H9 (cell line): Measurements from ENCODE around the gene HS6ST2. TPM values are rescaled to one million over a fixed set of nuclear protein-coding genes. Genes with fewer than 3 reads are reported as not detected.

Experiments used
- DNase-seq: peaks from one replicate; pipeline ENCODE4 v3.0.0-alpha.2; 2017
- H2AFZ ChIP-seq: one replicate; pipeline ENCODE4 v1.6.1; 2013; ENCODE audit warnings: mild to moderate bottlenecking, low read length, control low read depth, moderate library complexity
- H2AK5ac ChIP-seq: 2 replicates; pipeline ENCODE4 v1.6.1; 2013; ENCODE audit warnings: low read length, control low read depth, mixed read lengths; ENCODE audit not compliant: insufficient read length
- H2BK120ac ChIP-seq: one replicate; pipeline ENCODE4 v1.6.1; 2013; ENCODE audit warnings: low read depth, mild to moderate bottlenecking, low read length, control low read depth, inconsistent platforms; ENCODE audit not compliant: poor library complexity, severe bottlenecking
- H2BK12ac ChIP-seq: 2 replicates; pipeline ENCODE4 v1.6.1; 2013; ENCODE audit warnings: low read length, control low read depth, mixed read lengths, low read depth; ENCODE audit not compliant: insufficient read length
- H2BK15ac ChIP-seq: 2 replicates; pipeline ENCODE4 v1.6.1; 2013; ENCODE audit warnings: low read depth, low read length, control low read depth
- H2BK20ac ChIP-seq: one replicate; pipeline ENCODE4 v1.6.1; 2013; ENCODE audit warnings: low read depth, mild to moderate bottlenecking, low read length, control low read depth, inconsistent platforms; ENCODE audit not compliant: poor library complexity, severe bottlenecking
- H2BK5ac ChIP-seq: 2 replicates; pipeline ENCODE4 v1.6.1; 2013; ENCODE audit warnings: low read length, control low read depth, mixed read lengths; ENCODE audit not compliant: insufficient read length
- H3K14ac ChIP-seq: 2 replicates; pipeline ENCODE4 v1.6.1; 2013; ENCODE audit warnings: low read length, control low read depth; ENCODE audit not compliant: insufficient read depth
- H3K18ac ChIP-seq: 2 replicates; pipeline ENCODE4 v1.6.1; 2013; ENCODE audit warnings: low read depth, mild to moderate bottlenecking, mixed read lengths, low read length, control low read depth; ENCODE audit not compliant: insufficient read length
- H3K23ac ChIP-seq: 2 replicates; pipeline ENCODE4 v1.6.1; 2013; ENCODE audit warnings: low read length, control low read depth, mixed read lengths, low read depth; ENCODE audit not compliant: insufficient read length
- H3K23me2 ChIP-seq: 2 replicates; pipeline ENCODE4 v1.6.1; 2013; ENCODE audit warnings: low read depth, mild to moderate bottlenecking, mixed read lengths, low read length, control low read depth; ENCODE audit not compliant: insufficient read length, poor library complexity, severe bottlenecking
- H3K27ac ChIP-seq: 2 replicates; pipeline ENCODE4 v1.5.1; 2013; ENCODE audit warnings: low read length, control low read depth, mixed read lengths, low read depth; ENCODE audit not compliant: insufficient read length
- H3K27me3 ChIP-seq: 2 replicates; pipeline ENCODE4 v1.6.1; 2013; ENCODE audit warnings: low read length, control low read depth, inconsistent platforms; ENCODE audit not compliant: insufficient read depth
- H3K4ac ChIP-seq: 2 replicates; pipeline ENCODE4 v1.6.1; 2013; ENCODE audit warnings: low read depth, mild to moderate bottlenecking, control low read depth, inconsistent platforms, low read length, moderate library complexity
- H3K4me1 ChIP-seq: 2 replicates; pipeline ENCODE4 v1.6.1; 2013; ENCODE audit warnings: low read length, control low read depth, inconsistent platforms; ENCODE audit not compliant: insufficient read depth
- H3K4me2 ChIP-seq: 2 replicates; pipeline ENCODE4 v1.6.1; 2013; ENCODE audit warnings: low read length, control low read depth, mixed read lengths; ENCODE audit not compliant: insufficient read length, insufficient read depth
- H3K56ac ChIP-seq: 2 replicates; pipeline ENCODE4 v1.6.1; 2013; ENCODE audit warnings: low read depth, mild to moderate bottlenecking, mixed read lengths, low read length, control low read depth; ENCODE audit not compliant: insufficient read length
- H3K79me1 ChIP-seq: 2 replicates; pipeline ENCODE4 v1.6.1; 2013; ENCODE audit warnings: low read depth, mild to moderate bottlenecking, moderate library complexity, low read length, control low read depth, inconsistent platforms; ENCODE audit not compliant: insufficient read depth, poor library complexity, severe bottlenecking
- H3K79me2 ChIP-seq: 2 replicates; pipeline ENCODE4 v1.6.1; 2013; ENCODE audit warnings: low read length, control low read depth, inconsistent platforms; ENCODE audit not compliant: insufficient read depth
- H3K9ac ChIP-seq: 2 replicates; pipeline ENCODE4 v1.6.1; 2013; ENCODE audit warnings: low read length, control low read depth, mixed read lengths; ENCODE audit not compliant: insufficient read length; ENCODE audit errors: extremely low read depth
- H3K9me3 ChIP-seq: one replicate; pipeline ENCODE4 v1.6.1; 2013; ENCODE audit warnings: low read depth, low read length, inconsistent platforms; ENCODE audit not compliant: control insufficient read depth
- H3T11ph ChIP-seq: one replicate; pipeline ENCODE4 v1.6.1; 2013; ENCODE audit warnings: mild to moderate bottlenecking, low read length, control low read depth, inconsistent platforms
- H4K20me1 ChIP-seq: one replicate; pipeline ENCODE4 v1.6.1; 2013; ENCODE audit not compliant: control insufficient read depth, insufficient read length, insufficient read depth
- H4K5ac ChIP-seq: 2 replicates; pipeline ENCODE4 v1.6.1; 2013; ENCODE audit warnings: low read depth, mild to moderate bottlenecking, mixed read lengths, low read length, control low read depth; ENCODE audit not compliant: insufficient read length
- H4K8ac ChIP-seq: replicated peaks from 2 replicates; pipeline ENCODE4 v1.6.1; 2013; ENCODE audit warnings: low read length, control low read depth, mixed read lengths, low read depth; ENCODE audit not compliant: insufficient read length
- H4K91ac ChIP-seq: 2 replicates; pipeline ENCODE4 v1.6.1; 2013; ENCODE audit warnings: low read depth, mild to moderate bottlenecking, moderate library complexity, mixed read lengths, low read length, control low read depth; ENCODE audit not compliant: insufficient read length
- H3K27ac Mint-ChIP-seq, 3 experiments: 2 replicates in 2 of 3; 3 replicates in 1 of 3; pipeline ENCODE4 v1.8.0; 2020 to 2021; ENCODE audit warnings: mixed read lengths in 3 of 3, mild to moderate bottlenecking in 1 of 3, moderate library complexity in 1 of 3
- H3K27me3 Mint-ChIP-seq: 2 replicates; pipeline ENCODE4 v1.8.0; 2021; ENCODE audit warnings: low read depth, mild to moderate bottlenecking, moderate library complexity, mixed read lengths
- H3K36me3 Mint-ChIP-seq, 3 experiments: 2 replicates in 2 of 3; 3 replicates in 1 of 3; pipeline ENCODE4 v1.8.0; 2020 to 2021; ENCODE audit warnings: low read depth in 3 of 3, mixed read lengths in 3 of 3; ENCODE audit not compliant: insufficient read depth in 1 of 3
- H3K4me1 Mint-ChIP-seq, 2 experiments: 2 replicates each; pipeline ENCODE4 v1.8.0; 2020; ENCODE audit warnings: mixed read lengths in 2 of 2
- H3K4me3 Mint-ChIP-seq, 2 experiments: 2 replicates in 1 of 2; 3 replicates in 1 of 2; pipeline ENCODE4 v1.8.0; 2020 to 2021; ENCODE audit warnings: mild to moderate bottlenecking in 2 of 2, mixed read lengths in 2 of 2, moderate library complexity in 1 of 2
- H3K9me3 Mint-ChIP-seq, 2 experiments: 2 replicates in 1 of 2; 3 replicates in 1 of 2; pipeline ENCODE4 v1.8.0; 2020; ENCODE audit warnings: mild to moderate bottlenecking in 2 of 2, mixed read lengths in 2 of 2, moderate library complexity in 1 of 2
- CTCF ChIP-seq: fragments of 200-600 bp; sonication (generic); conservative IDR thresholded peaks from 3 replicates; pipeline ENCODE4 v1.8.0; 2021; ENCODE audit warnings: antibody characterized with exemption, mild to moderate bottlenecking
- WGBS: extraction: QIAGEN DNeasy Blood & Tissue Kit; methylation state at CpG from one replicate; pipeline ENCODE4 v1.1.7; 2013; ENCODE audit warnings: missing lambda C conversion rate, low lambda C conversion rate, mixed read lengths; ENCODE audit not compliant: insufficient read length; ENCODE audit errors: extremely low coverage; 5-methylcytosine and 5-hydroxymethylcytosine counted together
- total RNA-seq: library from RNA; stranded (reverse); gene quantifications from 2 replicates; pipeline ENCODE4 v1.2.1, GENCODE V29; 2021

Gene HS6ST2
- total RNA-seq, 1 experiment from 2014 or later = 4.8 TPM

GRCh38 chrX:132594129-132594528, 364.3 kb downstream of the HS6ST2 start:
- Histone ChIP-seq H3K56ac (no peak overlapping the region), H2AFZ (no peak overlapping the region), H3K9ac (no peak overlapping the region), H3K4me1 (no peaks in the 10 kb centered on the region), H3K79me1 (no peaks in the 10 kb centered on the region), H3K27ac (no peak overlapping the region), H2AK5ac (no peak overlapping the region), H3K79me2 (no peaks in the 10 kb centered on the region), H3K4ac (no peak overlapping the region), H2BK5ac (no peak overlapping the region), H2BK120ac (no peak overlapping the region), H3K23ac (no peak overlapping the region), H2BK12ac (no peak overlapping the region), H3K9me3 (no peaks in the 10 kb centered on the region), H3K23me2 (no peaks in the 10 kb centered on the region), H4K8ac (no peak overlapping the region), H4K20me1 (no peaks in the 10 kb centered on the region), H4K91ac (no peak overlapping the region), H4K5ac (no peak overlapping the region), H3K27me3 (no peaks in the 10 kb centered on the region), H3K4me2 (no peak overlapping the region), H2BK15ac (no peak overlapping the region), H3K14ac (no peak overlapping the region), H2BK20ac (no peak overlapping the region), H3K18ac (no peak overlapping the region), H3T11ph (no peak overlapping the region)
- Mint-ChIP-seq H3K4me1 (0 out of 4 replicates have a peak, but pooled peaks cover 0 to 5% of the 10 kb centered on the region in 2 experiments), H3K36me3 (no peaks in the 10 kb centered on the region), H3K27me3 (no peaks in the 10 kb centered on the region), H3K9me3 (no peaks in the 10 kb centered on the region; a peak in 1 of 5 replicates), H3K4me3 (no peak overlapping the region), H3K27ac (no peak overlapping the region)
- no CpG with 5 or more reads among the region's 5 CpGs for WGBS
- DNase-seq = no peak
- TF ChIP-seq CTCF = no peak
